Measurements from ENCODE around the gene TAGLN2. TPM values are rescaled to one million over a fixed set of nuclear protein-coding genes. Genes with fewer than 3 reads are reported as not detected.

The TAGLN2 gene
- total RNA-seq, 1 experiment from 2014 or later, result 66.9 TPM

DNA sequence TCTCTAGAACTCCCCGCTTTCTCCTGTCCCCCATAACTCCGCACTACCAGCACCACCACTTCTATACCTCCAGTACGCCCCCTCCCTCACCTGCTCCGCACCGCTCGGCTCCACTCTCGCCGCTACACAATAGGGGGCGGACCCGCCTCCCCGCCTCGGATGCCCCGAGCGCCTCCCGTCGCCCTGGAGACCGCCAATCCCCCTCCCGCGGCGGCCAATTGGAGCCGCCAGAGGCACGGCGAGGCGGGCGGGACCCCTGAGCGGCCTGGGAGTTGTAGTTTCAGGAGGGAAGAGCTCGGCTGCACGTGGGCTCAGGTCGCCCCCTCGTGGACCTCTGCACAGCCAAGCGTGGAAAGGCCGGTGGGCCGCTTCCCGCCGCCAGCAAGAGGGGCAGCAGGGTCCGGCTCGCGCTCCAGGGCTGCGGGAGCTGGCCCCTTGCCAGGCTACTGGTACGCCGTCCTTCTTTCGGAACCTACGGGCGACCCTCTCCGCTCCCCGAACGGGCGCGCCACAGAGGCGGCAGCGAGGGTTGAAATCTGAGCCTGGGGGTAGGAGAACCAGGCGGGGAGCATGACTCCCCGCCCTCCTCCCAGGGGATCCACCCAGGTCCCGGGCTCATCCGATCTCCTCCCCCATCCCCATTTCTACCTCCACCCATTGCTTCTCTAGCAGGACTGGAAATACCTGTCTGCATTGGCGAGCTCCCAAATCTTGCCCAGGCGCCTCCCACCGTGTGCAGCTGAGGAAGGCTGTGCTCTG lies 20.4 kb upstream of the TAGLN2 start, which contains the start of gene IGSF9 (continued):
- TF ChIP-seq, protein P1, sequence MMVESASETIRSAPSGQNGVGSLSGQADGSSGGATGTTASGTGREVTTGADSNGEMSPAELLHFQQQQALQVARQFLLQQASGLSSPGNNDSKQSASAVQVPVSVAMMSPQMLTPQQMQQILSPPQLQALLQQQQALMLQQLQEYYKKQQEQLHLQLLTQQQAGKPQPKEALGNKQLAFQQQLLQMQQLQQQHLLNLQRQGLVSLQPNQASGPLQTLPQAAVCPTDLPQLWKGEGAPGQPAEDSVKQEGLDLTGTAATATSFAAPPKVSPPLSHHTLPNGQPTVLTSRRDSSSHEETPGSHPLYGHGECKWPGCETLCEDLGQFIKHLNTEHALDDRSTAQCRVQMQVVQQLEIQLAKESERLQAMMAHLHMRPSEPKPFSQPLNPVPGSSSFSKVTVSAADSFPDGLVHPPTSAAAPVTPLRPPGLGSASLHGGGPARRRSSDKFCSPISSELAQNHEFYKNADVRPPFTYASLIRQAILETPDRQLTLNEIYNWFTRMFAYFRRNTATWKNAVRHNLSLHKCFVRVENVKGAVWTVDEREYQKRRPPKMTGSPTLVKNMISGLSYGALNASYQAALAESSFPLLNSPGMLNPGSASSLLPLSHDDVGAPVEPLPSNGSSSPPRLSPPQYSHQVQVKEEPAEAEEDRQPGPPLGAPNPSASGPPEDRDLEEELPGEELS (CRISPR knock-in tag; IDR thresholded peaks at IDR 0.05), result no peak
- no peak for TF ChIP-seq ATF1 (CRISPR knock-in tag; IDR thresholded peaks at IDR 0.05)
- TF ChIP-seq, protein P2, sequence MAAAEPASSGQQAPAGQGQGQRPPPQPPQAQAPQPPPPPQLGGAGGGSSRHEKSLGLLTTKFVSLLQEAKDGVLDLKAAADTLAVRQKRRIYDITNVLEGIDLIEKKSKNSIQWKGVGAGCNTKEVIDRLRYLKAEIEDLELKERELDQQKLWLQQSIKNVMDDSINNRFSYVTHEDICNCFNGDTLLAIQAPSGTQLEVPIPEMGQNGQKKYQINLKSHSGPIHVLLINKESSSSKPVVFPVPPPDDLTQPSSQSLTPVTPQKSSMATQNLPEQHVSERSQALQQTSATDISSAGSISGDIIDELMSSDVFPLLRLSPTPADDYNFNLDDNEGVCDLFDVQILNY (CRISPR knock-in tag; IDR thresholded peaks at IDR 0.05), result peak; percentile 95
- peak; percentile 43; the same call in 1 of the 2 replicates for TF ChIP-seq FOXP1 (CRISPR knock-in tag; IDR thresholded peaks at IDR 0.05; ENCODE audit: borderline replicate concordance)
- TF ChIP-seq, protein P3, sequence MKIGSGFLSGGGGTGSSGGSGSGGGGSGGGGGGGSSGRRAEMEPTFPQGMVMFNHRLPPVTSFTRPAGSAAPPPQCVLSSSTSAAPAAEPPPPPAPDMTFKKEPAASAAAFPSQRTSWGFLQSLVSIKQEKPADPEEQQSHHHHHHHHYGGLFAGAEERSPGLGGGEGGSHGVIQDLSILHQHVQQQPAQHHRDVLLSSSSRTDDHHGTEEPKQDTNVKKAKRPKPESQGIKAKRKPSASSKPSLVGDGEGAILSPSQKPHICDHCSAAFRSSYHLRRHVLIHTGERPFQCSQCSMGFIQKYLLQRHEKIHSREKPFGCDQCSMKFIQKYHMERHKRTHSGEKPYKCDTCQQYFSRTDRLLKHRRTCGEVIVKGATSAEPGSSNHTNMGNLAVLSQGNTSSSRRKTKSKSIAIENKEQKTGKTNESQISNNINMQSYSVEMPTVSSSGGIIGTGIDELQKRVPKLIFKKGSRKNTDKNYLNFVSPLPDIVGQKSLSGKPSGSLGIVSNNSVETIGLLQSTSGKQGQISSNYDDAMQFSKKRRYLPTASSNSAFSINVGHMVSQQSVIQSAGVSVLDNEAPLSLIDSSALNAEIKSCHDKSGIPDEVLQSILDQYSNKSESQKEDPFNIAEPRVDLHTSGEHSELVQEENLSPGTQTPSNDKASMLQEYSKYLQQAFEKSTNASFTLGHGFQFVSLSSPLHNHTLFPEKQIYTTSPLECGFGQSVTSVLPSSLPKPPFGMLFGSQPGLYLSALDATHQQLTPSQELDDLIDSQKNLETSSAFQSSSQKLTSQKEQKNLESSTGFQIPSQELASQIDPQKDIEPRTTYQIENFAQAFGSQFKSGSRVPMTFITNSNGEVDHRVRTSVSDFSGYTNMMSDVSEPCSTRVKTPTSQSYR (CRISPR knock-in tag; IDR thresholded peaks at IDR 0.05), result no peak
- peak; percentile 0; the same call in 1 of the 2 replicates for TF ChIP-seq CBFB (CRISPR knock-in tag; IDR thresholded peaks at IDR 0.05; ENCODE audit: low read depth)
- no peak for TF ChIP-seq ZNF671 (CRISPR knock-in tag; IDR thresholded peaks at IDR 0.05)
- TF ChIP-seq, protein P4, sequence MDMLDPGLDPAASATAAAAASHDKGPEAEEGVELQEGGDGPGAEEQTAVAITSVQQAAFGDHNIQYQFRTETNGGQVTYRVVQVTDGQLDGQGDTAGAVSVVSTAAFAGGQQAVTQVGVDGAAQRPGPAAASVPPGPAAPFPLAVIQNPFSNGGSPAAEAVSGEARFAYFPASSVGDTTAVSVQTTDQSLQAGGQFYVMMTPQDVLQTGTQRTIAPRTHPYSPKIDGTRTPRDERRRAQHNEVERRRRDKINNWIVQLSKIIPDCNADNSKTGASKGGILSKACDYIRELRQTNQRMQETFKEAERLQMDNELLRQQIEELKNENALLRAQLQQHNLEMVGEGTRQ (CRISPR knock-in tag; IDR thresholded peaks at IDR 0.05), result peak; percentile 79
- TF ChIP-seq ZNF232 (CRISPR knock-in tag; IDR thresholded peaks at IDR 0.05), result no peak
- TF ChIP-seq ZNF138 (CRISPR knock-in tag; conservative IDR thresholded peaks at IDR 0.05), result no peak
- TF ChIP-seq, protein P5, sequence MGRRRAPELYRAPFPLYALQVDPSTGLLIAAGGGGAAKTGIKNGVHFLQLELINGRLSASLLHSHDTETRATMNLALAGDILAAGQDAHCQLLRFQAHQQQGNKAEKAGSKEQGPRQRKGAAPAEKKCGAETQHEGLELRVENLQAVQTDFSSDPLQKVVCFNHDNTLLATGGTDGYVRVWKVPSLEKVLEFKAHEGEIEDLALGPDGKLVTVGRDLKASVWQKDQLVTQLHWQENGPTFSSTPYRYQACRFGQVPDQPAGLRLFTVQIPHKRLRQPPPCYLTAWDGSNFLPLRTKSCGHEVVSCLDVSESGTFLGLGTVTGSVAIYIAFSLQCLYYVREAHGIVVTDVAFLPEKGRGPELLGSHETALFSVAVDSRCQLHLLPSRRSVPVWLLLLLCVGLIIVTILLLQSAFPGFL (CRISPR knock-in tag; IDR thresholded peaks at IDR 0.05; ENCODE audit: borderline replicate concordance), result no peak
- TF ChIP-seq, protein P6, sequence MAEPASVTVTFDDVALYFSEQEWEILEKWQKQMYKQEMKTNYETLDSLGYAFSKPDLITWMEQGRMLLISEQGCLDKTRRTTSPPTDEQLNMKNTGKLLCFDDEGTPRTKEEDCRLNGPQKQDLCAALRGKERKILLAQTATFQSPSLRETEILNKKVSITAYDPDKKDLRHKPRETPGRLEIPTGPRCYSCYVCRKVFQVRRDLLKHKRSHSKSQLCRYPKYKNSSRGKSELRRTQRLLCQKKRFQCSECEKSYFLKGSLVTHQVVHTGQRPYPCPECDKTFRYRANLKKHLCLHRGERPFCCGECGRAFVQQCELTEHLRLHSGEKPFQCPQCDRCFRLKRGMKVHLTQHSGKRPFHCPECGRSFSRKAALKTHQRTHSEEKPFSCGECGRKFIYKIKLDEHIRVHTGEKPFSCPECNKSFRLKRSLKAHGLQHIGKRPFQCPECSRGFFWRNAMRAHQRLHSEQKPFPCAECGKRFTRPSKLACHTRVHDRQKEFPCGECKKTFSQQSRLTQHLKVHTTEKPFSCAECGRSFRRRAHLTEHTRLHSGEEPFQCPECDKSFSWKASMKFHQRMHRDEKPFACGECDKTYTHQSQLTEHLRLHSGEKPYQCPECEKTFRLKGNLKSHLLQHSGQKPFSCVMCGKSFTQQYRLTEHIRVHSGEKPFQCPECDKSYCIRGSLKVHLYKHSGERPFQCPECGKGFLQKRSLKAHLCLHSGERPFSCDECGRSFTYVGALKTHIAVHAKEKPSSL (CRISPR knock-in tag; conservative IDR thresholded peaks at IDR 0.05), result no peak
- TF ChIP-seq, protein P7, sequence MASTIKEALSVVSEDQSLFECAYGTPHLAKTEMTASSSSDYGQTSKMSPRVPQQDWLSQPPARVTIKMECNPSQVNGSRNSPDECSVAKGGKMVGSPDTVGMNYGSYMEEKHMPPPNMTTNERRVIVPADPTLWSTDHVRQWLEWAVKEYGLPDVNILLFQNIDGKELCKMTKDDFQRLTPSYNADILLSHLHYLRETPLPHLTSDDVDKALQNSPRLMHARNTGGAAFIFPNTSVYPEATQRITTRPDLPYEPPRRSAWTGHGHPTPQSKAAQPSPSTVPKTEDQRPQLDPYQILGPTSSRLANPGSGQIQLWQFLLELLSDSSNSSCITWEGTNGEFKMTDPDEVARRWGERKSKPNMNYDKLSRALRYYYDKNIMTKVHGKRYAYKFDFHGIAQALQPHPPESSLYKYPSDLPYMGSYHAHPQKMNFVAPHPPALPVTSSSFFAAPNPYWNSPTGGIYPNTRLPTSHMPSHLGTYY (CRISPR knock-in tag; IDR thresholded peaks at IDR 0.05), result no peak
- no peak for TF ChIP-seq ZNF317 (CRISPR knock-in tag; IDR thresholded peaks at IDR 0.05; ENCODE audit: borderline replicate concordance, low read depth)
- no peak for TF ChIP-seq MXD4 (CRISPR knock-in tag; IDR thresholded peaks at IDR 0.05; ENCODE audit: borderline replicate concordance)
- no peak for TF ChIP-seq MYBL2 (CRISPR knock-in tag; IDR thresholded peaks at IDR 0.05)
- TF ChIP-seq CREM (CRISPR knock-in tag; IDR thresholded peaks at IDR 0.05), result no peak
- peak; percentile 37; the same call in 1 of the 2 replicates for TF ChIP-seq ETV6 (CRISPR knock-in tag; IDR thresholded peaks at IDR 0.05)
- TF ChIP-seq FOXK1 (CRISPR knock-in tag; IDR thresholded peaks at IDR 0.05), result peak; percentile 56
- TF ChIP-seq PRRX2 (CRISPR knock-in tag; IDR thresholded peaks at IDR 0.05), result no peak
- TF ChIP-seq RELA (CRISPR knock-in tag; IDR thresholded peaks at IDR 0.05; ENCODE audit: borderline replicate concordance), result no peak
- TF ChIP-seq EMX1 (CRISPR knock-in tag; IDR thresholded peaks at IDR 0.05), result no peak
- TF ChIP-seq, protein P8, sequence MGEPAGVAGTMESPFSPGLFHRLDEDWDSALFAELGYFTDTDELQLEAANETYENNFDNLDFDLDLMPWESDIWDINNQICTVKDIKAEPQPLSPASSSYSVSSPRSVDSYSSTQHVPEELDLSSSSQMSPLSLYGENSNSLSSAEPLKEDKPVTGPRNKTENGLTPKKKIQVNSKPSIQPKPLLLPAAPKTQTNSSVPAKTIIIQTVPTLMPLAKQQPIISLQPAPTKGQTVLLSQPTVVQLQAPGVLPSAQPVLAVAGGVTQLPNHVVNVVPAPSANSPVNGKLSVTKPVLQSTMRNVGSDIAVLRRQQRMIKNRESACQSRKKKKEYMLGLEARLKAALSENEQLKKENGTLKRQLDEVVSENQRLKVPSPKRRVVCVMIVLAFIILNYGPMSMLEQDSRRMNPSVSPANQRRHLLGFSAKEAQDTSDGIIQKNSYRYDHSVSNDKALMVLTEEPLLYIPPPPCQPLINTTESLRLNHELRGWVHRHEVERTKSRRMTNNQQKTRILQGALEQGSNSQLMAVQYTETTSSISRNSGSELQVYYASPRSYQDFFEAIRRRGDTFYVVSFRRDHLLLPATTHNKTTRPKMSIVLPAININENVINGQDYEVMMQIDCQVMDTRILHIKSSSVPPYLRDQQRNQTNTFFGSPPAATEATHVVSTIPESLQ (CRISPR knock-in tag; IDR thresholded peaks at IDR 0.05), result no peak
- TF ChIP-seq, protein P9, sequence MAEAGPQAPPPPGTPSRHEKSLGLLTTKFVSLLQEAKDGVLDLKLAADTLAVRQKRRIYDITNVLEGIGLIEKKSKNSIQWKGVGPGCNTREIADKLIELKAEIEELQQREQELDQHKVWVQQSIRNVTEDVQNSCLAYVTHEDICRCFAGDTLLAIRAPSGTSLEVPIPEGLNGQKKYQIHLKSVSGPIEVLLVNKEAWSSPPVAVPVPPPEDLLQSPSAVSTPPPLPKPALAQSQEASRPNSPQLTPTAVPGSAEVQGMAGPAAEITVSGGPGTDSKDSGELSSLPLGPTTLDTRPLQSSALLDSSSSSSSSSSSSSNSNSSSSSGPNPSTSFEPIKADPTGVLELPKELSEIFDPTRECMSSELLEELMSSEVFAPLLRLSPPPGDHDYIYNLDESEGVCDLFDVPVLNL (CRISPR knock-in tag; IDR thresholded peaks at IDR 0.05; ENCODE audit: borderline replicate concordance, low read depth), result no peak
